ENCODE results near the gene TTC12. TPM values are rescaled to one million over a fixed set of nuclear protein-coding genes. Genes with fewer than 3 reads are reported as not detected.

Gene TTC12
- total RNA-seq, 2 donors from 2014 or later = 19.5 to 26.7 TPM

GRCh38 chr11:113349528-113349927 is 35.1 kb downstream of the TTC12 start:
- Histone ChIP-seq H3K27me3 (ENCODE audit: control insufficient read depth, insufficient read depth, low read length, poor library complexity, severe bottlenecking) (no peaks in the 10 kb centered on the region), H3K27ac (ENCODE audit: low read depth, low read length) (no peak overlapping the region), H3K4me3 (ENCODE audit: low read length) (no peak overlapping the region), H3K36me3 (ENCODE audit: control insufficient read depth, insufficient read depth, low read length) (peaks cover 4% of the 10 kb centered on the region), H3K9me3 (ENCODE audit: control insufficient read depth, low read length) (no peaks in the 10 kb centered on the region), H3K9ac (ENCODE audit: extremely low read depth, low read length, poor library complexity, severe bottlenecking) (no peak overlapping the region), H3K4me1 (ENCODE audit: control insufficient read depth, insufficient read depth, low read length) (peaks cover 7% of the 10 kb centered on the region)
- TF ChIP-seq, protein P1, sequence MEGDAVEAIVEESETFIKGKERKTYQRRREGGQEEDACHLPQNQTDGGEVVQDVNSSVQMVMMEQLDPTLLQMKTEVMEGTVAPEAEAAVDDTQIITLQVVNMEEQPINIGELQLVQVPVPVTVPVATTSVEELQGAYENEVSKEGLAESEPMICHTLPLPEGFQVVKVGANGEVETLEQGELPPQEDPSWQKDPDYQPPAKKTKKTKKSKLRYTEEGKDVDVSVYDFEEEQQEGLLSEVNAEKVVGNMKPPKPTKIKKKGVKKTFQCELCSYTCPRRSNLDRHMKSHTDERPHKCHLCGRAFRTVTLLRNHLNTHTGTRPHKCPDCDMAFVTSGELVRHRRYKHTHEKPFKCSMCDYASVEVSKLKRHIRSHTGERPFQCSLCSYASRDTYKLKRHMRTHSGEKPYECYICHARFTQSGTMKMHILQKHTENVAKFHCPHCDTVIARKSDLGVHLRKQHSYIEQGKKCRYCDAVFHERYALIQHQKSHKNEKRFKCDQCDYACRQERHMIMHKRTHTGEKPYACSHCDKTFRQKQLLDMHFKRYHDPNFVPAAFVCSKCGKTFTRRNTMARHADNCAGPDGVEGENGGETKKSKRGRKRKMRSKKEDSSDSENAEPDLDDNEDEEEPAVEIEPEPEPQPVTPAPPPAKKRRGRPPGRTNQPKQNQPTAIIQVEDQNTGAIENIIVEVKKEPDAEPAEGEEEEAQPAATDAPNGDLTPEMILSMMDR (conservative IDR thresholded peaks at IDR 0.05) = no peak
- no peak for DNase-seq
- no peaks in the 10 kb centered on the region for H3K9me3 Mint-ChIP-seq
- no peak overlapping the region for H3K4me3 Mint-ChIP-seq
- H3K36me3 Mint-ChIP-seq (ENCODE audit: low read depth) = peaks cover 8% of the 10 kb centered on the region
- no peak overlapping the region for H3K27ac Mint-ChIP-seq
- 87 to 93% methylated on average over 2 to 3 of the region's 3 CpGs for WGBS, 2 experiments (ENCODE audit: insufficient coverage in 1 of 2, insufficient read length in 1 of 2)
- peaks cover 14% of the 10 kb centered on the region for H3K4me1 Mint-ChIP-seq
- peaks cover 5% of the 10 kb centered on the region for H3K27me3 Mint-ChIP-seq (ENCODE audit: insufficient read depth)

DNA sequence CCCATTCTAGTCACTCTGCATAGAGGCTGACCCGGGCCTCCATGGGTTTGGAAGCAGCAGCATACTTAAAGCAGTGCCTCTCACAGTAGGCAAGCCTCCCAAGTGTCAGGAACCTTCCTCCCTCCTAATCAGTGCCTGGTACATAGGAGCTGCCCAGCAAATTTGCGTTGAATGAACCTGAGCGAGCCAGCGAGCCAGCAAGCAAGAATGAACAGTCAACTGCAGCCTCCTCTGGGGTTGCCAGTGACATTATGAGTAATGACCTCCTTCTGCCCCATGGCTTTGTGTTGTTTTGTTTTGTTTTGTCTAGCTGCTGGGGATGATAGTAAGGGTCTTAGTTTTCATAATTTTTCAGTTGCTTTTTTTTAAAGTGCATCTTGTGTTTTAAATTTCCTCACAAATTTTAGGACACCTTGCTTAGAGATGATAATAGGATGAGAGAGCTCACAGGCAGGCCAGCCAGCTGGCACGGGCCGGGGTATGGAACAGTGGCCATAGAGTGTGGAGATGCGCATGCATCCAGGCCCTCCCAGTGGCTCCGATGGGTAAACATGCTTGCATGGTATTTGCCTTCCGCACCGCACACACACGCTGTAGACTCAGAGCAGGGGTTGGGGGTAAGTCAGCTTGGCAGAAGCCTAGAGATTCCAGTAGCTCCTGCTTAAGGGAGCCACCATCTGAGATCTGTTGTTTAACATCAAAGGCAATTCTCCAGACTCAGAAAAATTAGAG is 36.1 kb downstream of the TTC12 start:
- TF ChIP-seq, protein P1 (conservative IDR thresholded peaks at IDR 0.05) = no peak
- Histone ChIP-seq H3K27ac (ENCODE audit: low read depth, low read length) (no peak overlapping the region), H3K36me3 (ENCODE audit: control insufficient read depth, insufficient read depth, low read length) (peaks cover 4% of the 10 kb centered on the region), H3K9ac (ENCODE audit: extremely low read depth, low read length, poor library complexity, severe bottlenecking) (no peak overlapping the region), H3K4me1 (ENCODE audit: control insufficient read depth, insufficient read depth, low read length) (peaks cover 7% of the 10 kb centered on the region), H3K9me3 (ENCODE audit: control insufficient read depth, low read length) (peaks cover 9% of the 10 kb centered on the region), H3K4me3 (ENCODE audit: low read length) (no peak overlapping the region), H3K27me3 (ENCODE audit: control insufficient read depth, insufficient read depth, low read length, poor library complexity, severe bottlenecking) (no peaks in the 10 kb centered on the region)
- WGBS, 2 experiments (ENCODE audit: insufficient coverage in 1 of 2, insufficient read length in 1 of 2) = 84 to 92% methylated on average over 4 to 11 of the region's 11 CpGs
- peaks cover 7% of the 10 kb centered on the region for H3K27me3 Mint-ChIP-seq (ENCODE audit: insufficient read depth)
- no peak for DNase-seq
- H3K9me3 Mint-ChIP-seq = no peaks in the 10 kb centered on the region
- no peak overlapping the region for H3K4me3 Mint-ChIP-seq
- H3K36me3 Mint-ChIP-seq (ENCODE audit: low read depth) = peaks cover 15% of the 10 kb centered on the region
- peaks cover 14% of the 10 kb centered on the region for H3K4me1 Mint-ChIP-seq
- H3K27ac Mint-ChIP-seq = no peak overlapping the region

DNA sequence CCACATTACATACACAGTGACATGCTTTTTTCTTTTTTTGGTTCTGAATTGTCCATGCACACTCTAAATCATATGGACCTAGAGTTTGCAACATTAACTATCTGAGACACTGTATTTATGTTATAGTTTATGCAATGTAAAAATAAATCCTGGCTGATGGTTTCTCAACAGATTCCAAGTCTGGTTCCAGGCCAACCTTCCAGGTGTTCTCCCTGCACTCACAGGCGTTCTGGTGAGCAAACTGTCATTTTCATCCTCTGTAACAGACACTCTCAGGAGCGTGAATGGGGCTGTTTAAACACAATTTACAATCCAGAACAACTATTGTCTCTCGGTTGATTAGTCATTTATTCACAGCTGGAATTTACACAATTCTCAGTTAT is 36.7 kb downstream of the TTC12 start:
- H3K36me3 ChIP-seq (ENCODE audit: control insufficient read depth, insufficient read depth, low read length) = peaks cover 4% of the 10 kb centered on the region
- no peak overlapping the region for H3K27ac ChIP-seq (ENCODE audit: low read depth, low read length)
- H3K9ac ChIP-seq (ENCODE audit: extremely low read depth, low read length, poor library complexity, severe bottlenecking) = no peak overlapping the region
- 78 to 81% methylated on average over 2 to 3 of the region's 3 CpGs for WGBS, 2 experiments (ENCODE audit: insufficient coverage in 1 of 2, insufficient read length in 1 of 2)
- H3K4me1 Mint-ChIP-seq = peaks cover 14% of the 10 kb centered on the region
- no peak for DNase-seq
- H3K27me3 ChIP-seq (ENCODE audit: control insufficient read depth, insufficient read depth, low read length, poor library complexity, severe bottlenecking) = no peaks in the 10 kb centered on the region
- no peak overlapping the region for H3K4me3 Mint-ChIP-seq
- H3K4me1 ChIP-seq (ENCODE audit: control insufficient read depth, insufficient read depth, low read length) = peaks cover 7% of the 10 kb centered on the region
- peaks cover 5% of the 10 kb centered on the region for H3K9me3 Mint-ChIP-seq
- peaks cover 7% of the 10 kb centered on the region for H3K27me3 Mint-ChIP-seq (ENCODE audit: insufficient read depth)
- H3K36me3 Mint-ChIP-seq (ENCODE audit: low read depth) = peaks cover 19% of the 10 kb centered on the region
- H3K9me3 ChIP-seq (ENCODE audit: control insufficient read depth, low read length) = peaks cover 15% of the 10 kb centered on the region
- no peak overlapping the region for H3K27ac Mint-ChIP-seq
- H3K4me3 ChIP-seq (ENCODE audit: low read length) = no peak overlapping the region
- TF ChIP-seq, protein P1 (conservative IDR thresholded peaks at IDR 0.05) = no peak

All from endodermal cell (in vitro differentiated cells).